OCI-LY1 (cell line): ENCODE measurements around the gene NME3.

Experiments
- EZH2 ChIP-seq: fragments of 200-600 bp; sonication (generic), shearing (Covaris generic); IDR thresholded peaks from 2 replicates; pipeline ENCODE4 v1.8.0; 2017; ENCODE audit warnings: borderline replicate concordance, mixed run types, mild to moderate bottlenecking, antibody characterized with exemption, low read length, moderate library complexity, mixed read lengths
- TF ChIP-seq, protein P1 (sequence below): fragments of 200-600 bp; sonication (generic), shearing (Covaris generic); IDR thresholded peaks from 2 replicates; pipeline ENCODE4 v1.5.1; 2017; ENCODE audit warnings: mild to moderate bottlenecking, antibody characterized with exemption, low read length, moderate library complexity, mixed read lengths

DNA sequence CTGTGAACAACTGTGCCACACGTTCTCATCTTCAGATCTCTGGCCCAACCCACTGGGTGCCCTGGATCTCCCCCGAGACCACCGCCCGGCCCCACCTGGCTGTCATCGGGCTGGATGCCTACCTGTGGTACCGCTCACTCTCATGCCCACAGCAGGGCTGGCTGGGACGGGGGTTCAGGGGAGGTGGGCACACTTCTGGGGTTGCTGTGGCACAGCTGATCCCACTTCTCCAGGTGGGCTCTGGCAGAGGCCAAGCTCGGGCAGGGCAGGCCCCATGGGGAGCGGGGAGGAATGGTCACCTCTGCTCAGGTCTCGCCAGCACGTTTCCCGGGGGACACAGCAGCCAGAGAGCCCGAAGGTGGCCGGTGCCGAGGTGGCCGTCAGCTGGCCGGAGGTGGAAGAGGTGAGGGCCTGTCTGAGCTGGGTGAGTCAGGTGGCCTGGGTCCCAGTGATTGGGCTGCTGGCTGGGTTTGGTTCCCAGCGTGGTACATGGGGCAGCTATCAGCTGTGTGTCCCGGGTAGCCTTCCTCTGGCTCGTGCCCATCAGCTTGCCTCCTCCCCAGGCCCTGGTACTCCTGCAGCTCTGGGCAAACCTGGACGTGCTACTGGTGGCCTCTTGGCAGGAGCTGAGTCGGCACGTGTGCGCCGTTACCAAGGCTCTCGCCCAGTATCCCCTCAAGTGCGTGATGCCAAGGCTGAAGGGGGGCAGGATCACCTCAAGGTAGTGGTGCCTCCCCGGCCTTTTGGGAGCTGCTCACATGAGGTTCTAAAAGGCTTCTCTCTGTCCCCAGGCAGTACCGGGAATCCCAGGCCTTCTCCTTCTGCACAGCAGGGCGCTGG lies 3.9 kb upstream of the NME3 start:
- TF ChIP-seq, protein P1, sequence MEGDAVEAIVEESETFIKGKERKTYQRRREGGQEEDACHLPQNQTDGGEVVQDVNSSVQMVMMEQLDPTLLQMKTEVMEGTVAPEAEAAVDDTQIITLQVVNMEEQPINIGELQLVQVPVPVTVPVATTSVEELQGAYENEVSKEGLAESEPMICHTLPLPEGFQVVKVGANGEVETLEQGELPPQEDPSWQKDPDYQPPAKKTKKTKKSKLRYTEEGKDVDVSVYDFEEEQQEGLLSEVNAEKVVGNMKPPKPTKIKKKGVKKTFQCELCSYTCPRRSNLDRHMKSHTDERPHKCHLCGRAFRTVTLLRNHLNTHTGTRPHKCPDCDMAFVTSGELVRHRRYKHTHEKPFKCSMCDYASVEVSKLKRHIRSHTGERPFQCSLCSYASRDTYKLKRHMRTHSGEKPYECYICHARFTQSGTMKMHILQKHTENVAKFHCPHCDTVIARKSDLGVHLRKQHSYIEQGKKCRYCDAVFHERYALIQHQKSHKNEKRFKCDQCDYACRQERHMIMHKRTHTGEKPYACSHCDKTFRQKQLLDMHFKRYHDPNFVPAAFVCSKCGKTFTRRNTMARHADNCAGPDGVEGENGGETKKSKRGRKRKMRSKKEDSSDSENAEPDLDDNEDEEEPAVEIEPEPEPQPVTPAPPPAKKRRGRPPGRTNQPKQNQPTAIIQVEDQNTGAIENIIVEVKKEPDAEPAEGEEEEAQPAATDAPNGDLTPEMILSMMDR: no peak
- TF ChIP-seq EZH2: no peak
